A673 (cell line): ENCODE measurements around the gene VENTX.

Experiments
- EZH2 ChIP-seq: fragments of 200-600 bp; sonication (generic); IDR thresholded peaks from 2 replicates; pipeline ENCODE4 v1.6.1; 2017; ENCODE audit warnings: borderline replicate concordance, low read depth, mild to moderate bottlenecking, mixed read lengths, antibody characterized with exemption, low read length; ENCODE audit not compliant: poor library complexity, severe bottlenecking
- TF ChIP-seq, protein P1 (sequence below): fragments of 300-800, 200-600 bp; sonication (generic); conservative IDR thresholded peaks from 2 replicates; pipeline ENCODE4 v1.5.1; 2017; ENCODE audit warnings: low read depth, mild to moderate bottlenecking, antibody characterized with exemption, low read length, moderate library complexity, mixed read lengths

DNA sequence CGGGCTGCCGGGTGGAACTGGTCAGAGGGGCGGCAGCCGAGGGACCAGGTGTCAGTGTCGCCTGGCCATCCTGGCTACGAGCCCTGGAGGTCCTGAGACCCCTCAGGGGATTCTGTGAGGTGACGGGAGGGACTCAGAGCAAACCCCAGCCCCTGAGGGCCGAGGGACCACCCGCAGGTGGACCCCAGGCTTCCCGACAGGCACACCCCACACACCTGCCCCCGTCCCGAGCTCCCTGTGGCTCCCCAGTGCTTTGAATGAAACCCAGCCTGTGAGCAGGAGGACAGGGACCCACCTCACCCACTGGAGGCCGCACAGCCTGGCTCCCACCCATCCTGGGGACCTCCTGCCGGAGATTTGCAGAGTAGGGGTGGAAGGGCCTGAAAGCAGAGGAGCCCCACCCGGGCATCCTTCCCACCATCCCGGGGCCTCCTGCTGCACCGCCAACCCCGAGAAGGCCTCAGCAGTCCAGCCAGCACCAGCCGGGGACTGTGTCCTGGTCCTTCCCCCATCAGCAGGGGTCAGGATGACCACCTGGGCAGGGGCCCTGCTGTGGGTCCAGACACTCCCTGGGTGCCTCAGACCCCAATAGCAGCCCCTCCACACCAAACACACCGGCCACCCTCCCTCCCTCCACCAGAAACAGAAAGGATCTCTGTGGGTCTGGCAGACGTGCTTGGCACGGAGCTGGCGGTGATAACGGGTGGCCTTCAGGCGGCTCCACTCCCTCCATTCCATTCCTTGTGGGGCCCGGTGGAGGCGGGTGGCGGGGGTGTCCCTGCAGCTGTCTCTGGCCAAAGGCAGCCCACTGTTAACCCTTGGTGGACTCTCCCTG is 13.9 kb downstream of the VENTX start:
- no peak for TF ChIP-seq EZH2
- TF ChIP-seq, protein P1, sequence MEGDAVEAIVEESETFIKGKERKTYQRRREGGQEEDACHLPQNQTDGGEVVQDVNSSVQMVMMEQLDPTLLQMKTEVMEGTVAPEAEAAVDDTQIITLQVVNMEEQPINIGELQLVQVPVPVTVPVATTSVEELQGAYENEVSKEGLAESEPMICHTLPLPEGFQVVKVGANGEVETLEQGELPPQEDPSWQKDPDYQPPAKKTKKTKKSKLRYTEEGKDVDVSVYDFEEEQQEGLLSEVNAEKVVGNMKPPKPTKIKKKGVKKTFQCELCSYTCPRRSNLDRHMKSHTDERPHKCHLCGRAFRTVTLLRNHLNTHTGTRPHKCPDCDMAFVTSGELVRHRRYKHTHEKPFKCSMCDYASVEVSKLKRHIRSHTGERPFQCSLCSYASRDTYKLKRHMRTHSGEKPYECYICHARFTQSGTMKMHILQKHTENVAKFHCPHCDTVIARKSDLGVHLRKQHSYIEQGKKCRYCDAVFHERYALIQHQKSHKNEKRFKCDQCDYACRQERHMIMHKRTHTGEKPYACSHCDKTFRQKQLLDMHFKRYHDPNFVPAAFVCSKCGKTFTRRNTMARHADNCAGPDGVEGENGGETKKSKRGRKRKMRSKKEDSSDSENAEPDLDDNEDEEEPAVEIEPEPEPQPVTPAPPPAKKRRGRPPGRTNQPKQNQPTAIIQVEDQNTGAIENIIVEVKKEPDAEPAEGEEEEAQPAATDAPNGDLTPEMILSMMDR = no peak
